Measurements from ENCODE around the gene ARHGEF16.
A peak's percentile ranks its signal among the peaks of the same experiment; 100 is the strongest.

ARHGEF16 gene

GRCh38 chr1:3515272-3515671, 60.8 kb downstream of the ARHGEF16 start:
- peaks cover 0 to 4% of the 10 kb centered on the region in 2 donors for H3K27me3 ChIP-seq (ENCODE audit: control insufficient read depth in 1 of 2, insufficient read depth in 2 of 2, low read length in 2 of 2)
- H3K4me3 ChIP-seq (ENCODE audit: low read length in 2 of 2), result no peak overlapping the region
- no peak overlapping the region for H3K9ac ChIP-seq (ENCODE audit: low read length in 2 of 2)
- no peak overlapping the region for H3K27ac ChIP-seq (ENCODE audit: low read length)
- H3K9me3 ChIP-seq (ENCODE audit: control insufficient read depth in 2 of 2, low read length in 2 of 2), result no peaks in the 10 kb centered on the region
- H3K36me3 ChIP-seq (ENCODE audit: control insufficient read depth in 2 of 2, insufficient read depth in 2 of 2, low read length in 2 of 2), result no peaks in the 10 kb centered on the region
- peaks cover 22% of the 10 kb centered on the region for H3K4me1 ChIP-seq (ENCODE audit: control insufficient read depth, insufficient read depth, low read length)

- Histone ChIP-seq H3K9me3 (ENCODE audit: control insufficient read depth in 2 of 2, low read length in 2 of 2) (no peaks in the 10 kb centered on the region), H3K4me3 (ENCODE audit: low read length in 2 of 2) (no peak overlapping the region), H3K9ac (ENCODE audit: low read length in 2 of 2) (no peak overlapping the region), H3K36me3 (ENCODE audit: control insufficient read depth in 2 of 2, insufficient read depth in 2 of 2, low read length in 2 of 2) (no peaks in the 10 kb centered on the region), H3K27me3 (ENCODE audit: control insufficient read depth in 1 of 2, insufficient read depth in 2 of 2, low read length in 2 of 2) (peaks cover 0 to 4% of the 10 kb centered on the region in 2 donors), H3K27ac (ENCODE audit: low read length) (peak overlapping the region; percentile 55), H3K4me1 (ENCODE audit: control insufficient read depth, insufficient read depth, low read length) (peaks cover 22% of the 10 kb centered on the region)
Observed at GRCh38 chr1:3515774-3516480, 61.5 kb downstream of the ARHGEF16 start.

GRCh38 chr1:3516481-3516869, 62.0 kb downstream of the ARHGEF16 start:
- H3K4me1 ChIP-seq (ENCODE audit: control insufficient read depth, insufficient read depth, low read length), result peaks cover 22% of the 10 kb centered on the region
- H3K4me3 ChIP-seq (ENCODE audit: low read length in 2 of 2), result no peak overlapping the region
- H3K9ac ChIP-seq (ENCODE audit: low read length in 2 of 2), result no peak overlapping the region
- H3K36me3 ChIP-seq (ENCODE audit: control insufficient read depth in 2 of 2, insufficient read depth in 2 of 2, low read length in 2 of 2), result no peaks in the 10 kb centered on the region
- H3K9me3 ChIP-seq (ENCODE audit: control insufficient read depth in 2 of 2, low read length in 2 of 2), result no peaks in the 10 kb centered on the region
- peak overlapping the region; percentile 55 for H3K27ac ChIP-seq (ENCODE audit: low read length)
- peaks cover 0 to 4% of the 10 kb centered on the region in 2 donors for H3K27me3 ChIP-seq (ENCODE audit: control insufficient read depth in 1 of 2, insufficient read depth in 2 of 2, low read length in 2 of 2)

- Histone ChIP-seq H3K9ac (ENCODE audit: low read length in 2 of 2) (no peak overlapping the region), H3K4me3 (ENCODE audit: low read length in 2 of 2) (no peak overlapping the region), H3K9me3 (ENCODE audit: control insufficient read depth in 2 of 2, low read length in 2 of 2) (no peaks in the 10 kb centered on the region), H3K4me1 (ENCODE audit: control insufficient read depth, insufficient read depth, low read length) (peaks cover 22% of the 10 kb centered on the region), H3K27ac (ENCODE audit: low read length) (peak overlapping the region; percentile 55), H3K36me3 (ENCODE audit: control insufficient read depth in 2 of 2, insufficient read depth in 2 of 2, low read length in 2 of 2) (no peaks in the 10 kb centered on the region), H3K27me3 (ENCODE audit: control insufficient read depth in 1 of 2, insufficient read depth in 2 of 2, low read length in 2 of 2) (peaks cover 0 to 4% of the 10 kb centered on the region in 2 donors)
Observed at GRCh38 chr1:3516911-3517675, 62.6 kb downstream of the ARHGEF16 start.

GRCh38 chr1:3518256-3518655, 63.8 kb downstream of the ARHGEF16 start:
- Histone ChIP-seq H3K27ac (ENCODE audit: low read length) (no peak overlapping the region), H3K4me3 (ENCODE audit: low read length in 2 of 2) (no peak overlapping the region), H3K9ac (ENCODE audit: low read length in 2 of 2) (no peak overlapping the region), H3K9me3 (ENCODE audit: control insufficient read depth in 2 of 2, low read length in 2 of 2) (no peaks in the 10 kb centered on the region), H3K27me3 (ENCODE audit: control insufficient read depth in 1 of 2, insufficient read depth in 2 of 2, low read length in 2 of 2) (peaks cover 0 to 4% of the 10 kb centered on the region in 2 donors), H3K4me1 (ENCODE audit: control insufficient read depth, insufficient read depth, low read length) (peaks cover 22% of the 10 kb centered on the region), H3K36me3 (ENCODE audit: control insufficient read depth in 2 of 2, insufficient read depth in 2 of 2, low read length in 2 of 2) (no peaks in the 10 kb centered on the region)

- Histone ChIP-seq H3K27ac (ENCODE audit: low read length) (no peak overlapping the region), H3K9ac (ENCODE audit: low read length in 2 of 2) (no peak overlapping the region), H3K27me3 (ENCODE audit: control insufficient read depth in 1 of 2, insufficient read depth in 2 of 2, low read length in 2 of 2) (peaks cover 0 to 4% of the 10 kb centered on the region in 2 donors), H3K9me3 (ENCODE audit: control insufficient read depth in 2 of 2, low read length in 2 of 2) (no peaks in the 10 kb centered on the region), H3K4me3 (ENCODE audit: low read length in 2 of 2) (no peak overlapping the region), H3K36me3 (ENCODE audit: control insufficient read depth in 2 of 2, insufficient read depth in 2 of 2, low read length in 2 of 2) (no peaks in the 10 kb centered on the region), H3K4me1 (ENCODE audit: control insufficient read depth, insufficient read depth, low read length) (peaks cover 22% of the 10 kb centered on the region)
Observed at GRCh38 chr1:3518756-3519155, 64.3 kb downstream of the ARHGEF16 start.

- Histone ChIP-seq H3K4me3 (ENCODE audit: low read length in 2 of 2) (no peak overlapping the region), H3K27ac (ENCODE audit: low read length) (no peak overlapping the region), H3K36me3 (ENCODE audit: control insufficient read depth in 2 of 2, insufficient read depth in 2 of 2, low read length in 2 of 2) (no peaks in the 10 kb centered on the region), H3K4me1 (ENCODE audit: control insufficient read depth, insufficient read depth, low read length) (peaks cover 22% of the 10 kb centered on the region), H3K9me3 (ENCODE audit: control insufficient read depth in 2 of 2, low read length in 2 of 2) (no peaks in the 10 kb centered on the region), H3K9ac (ENCODE audit: low read length in 2 of 2) (no peak overlapping the region), H3K27me3 (ENCODE audit: control insufficient read depth in 1 of 2, insufficient read depth in 2 of 2, low read length in 2 of 2) (peaks cover 0 to 4% of the 10 kb centered on the region in 2 donors)
Observed at GRCh38 chr1:3519301-3519885, 64.9 kb downstream of the ARHGEF16 start.

- no peak overlapping the region for H3K4me3 ChIP-seq (ENCODE audit: low read length in 2 of 2)
- H3K36me3 ChIP-seq (ENCODE audit: control insufficient read depth in 2 of 2, insufficient read depth in 2 of 2, low read length in 2 of 2), result no peaks in the 10 kb centered on the region
- H3K9ac ChIP-seq (ENCODE audit: low read length in 2 of 2), result no peak overlapping the region
- peaks cover 0 to 4% of the 10 kb centered on the region in 2 donors for H3K27me3 ChIP-seq (ENCODE audit: control insufficient read depth in 1 of 2, insufficient read depth in 2 of 2, low read length in 2 of 2)
- peaks cover 21% of the 10 kb centered on the region for H3K4me1 ChIP-seq (ENCODE audit: control insufficient read depth, insufficient read depth, low read length)
- H3K27ac ChIP-seq (ENCODE audit: low read length), result no peak overlapping the region
- H3K9me3 ChIP-seq (ENCODE audit: control insufficient read depth in 2 of 2, low read length in 2 of 2), result no peaks in the 10 kb centered on the region
Observed at GRCh38 chr1:3520419-3521378, 66.2 kb downstream of the ARHGEF16 start.

GRCh38 chr1:3521426-3521825, 67.0 kb downstream of the ARHGEF16 start:
- H3K27ac ChIP-seq (ENCODE audit: low read length), result no peak overlapping the region
- no peaks in the 10 kb centered on the region for H3K36me3 ChIP-seq (ENCODE audit: control insufficient read depth in 2 of 2, insufficient read depth in 2 of 2, low read length in 2 of 2)
- H3K4me3 ChIP-seq (ENCODE audit: low read length in 2 of 2), result no peak overlapping the region
- no peak overlapping the region for H3K9ac ChIP-seq (ENCODE audit: low read length in 2 of 2)
- no peaks in the 10 kb centered on the region for H3K9me3 ChIP-seq (ENCODE audit: control insufficient read depth in 2 of 2, low read length in 2 of 2)
- peaks cover 0 to 4% of the 10 kb centered on the region in 2 donors for H3K27me3 ChIP-seq (ENCODE audit: control insufficient read depth in 1 of 2, insufficient read depth in 2 of 2, low read length in 2 of 2)
- peaks cover 14% of the 10 kb centered on the region for H3K4me1 ChIP-seq (ENCODE audit: control insufficient read depth, insufficient read depth, low read length)

GRCh38 chr1:3522112-3522511, 67.6 kb downstream of the ARHGEF16 start:
- peaks cover 7% of the 10 kb centered on the region for H3K4me1 ChIP-seq (ENCODE audit: control insufficient read depth, insufficient read depth, low read length)

More at GRCh38 chr1:3522112-3522511, 67.6 kb downstream of the ARHGEF16 start:
- H3K9me3 ChIP-seq (ENCODE audit: control insufficient read depth in 2 of 2, low read length in 2 of 2), result no peaks in the 10 kb centered on the region
- H3K27ac ChIP-seq (ENCODE audit: low read length), result no peak overlapping the region
- peaks cover 0 to 4% of the 10 kb centered on the region in 2 donors for H3K27me3 ChIP-seq (ENCODE audit: control insufficient read depth in 1 of 2, insufficient read depth in 2 of 2, low read length in 2 of 2)
- no peak overlapping the region for H3K9ac ChIP-seq (ENCODE audit: low read length in 2 of 2)
- no peaks in the 10 kb centered on the region for H3K36me3 ChIP-seq (ENCODE audit: control insufficient read depth in 2 of 2, insufficient read depth in 2 of 2, low read length in 2 of 2)
- H3K4me3 ChIP-seq (ENCODE audit: low read length in 2 of 2), result no peak overlapping the region

Measured in stomach smooth muscle (tissue), 2 donors.